HG03064 (cell line): ENCODE results near the gene LSM10.

Experiments used
- ATAC-seq: cut with Tn5 transposase; IDR thresholded peaks from one replicate; pipeline ENCODE4 v1.9.1; 2021; ENCODE audit warnings: low read depth; ENCODE audit not compliant: unreplicated experiment

Gene LSM10

GRCh38 chr1:36411674-36412648 is 14.3 kb upstream of the LSM10 start:
- no peak for ATAC-seq

DNA sequence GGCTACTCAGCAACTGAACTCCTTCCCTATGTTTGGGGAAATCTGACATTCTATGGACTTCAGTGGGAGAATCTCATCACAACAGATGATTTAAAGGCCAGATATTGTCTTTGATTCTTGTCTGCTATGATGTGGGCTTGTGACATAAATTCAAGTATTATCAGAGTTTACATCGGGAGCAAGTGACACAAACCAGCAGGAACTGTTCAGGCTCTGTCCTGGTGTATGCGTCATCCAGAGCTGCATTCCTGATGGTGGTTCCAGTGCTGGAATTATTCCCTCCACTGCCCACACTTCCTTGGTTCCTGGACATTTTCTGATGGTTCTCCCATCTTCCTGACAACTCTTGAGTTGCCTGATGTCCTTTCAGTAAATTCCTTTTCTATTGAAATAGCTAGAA is 10.8 kb upstream of the LSM10 start:
- no peak for ATAC-seq

- no peak for ATAC-seq
Observed at GRCh38 chr1:36406440-36406839, 8.7 kb upstream of the LSM10 start.

DNA sequence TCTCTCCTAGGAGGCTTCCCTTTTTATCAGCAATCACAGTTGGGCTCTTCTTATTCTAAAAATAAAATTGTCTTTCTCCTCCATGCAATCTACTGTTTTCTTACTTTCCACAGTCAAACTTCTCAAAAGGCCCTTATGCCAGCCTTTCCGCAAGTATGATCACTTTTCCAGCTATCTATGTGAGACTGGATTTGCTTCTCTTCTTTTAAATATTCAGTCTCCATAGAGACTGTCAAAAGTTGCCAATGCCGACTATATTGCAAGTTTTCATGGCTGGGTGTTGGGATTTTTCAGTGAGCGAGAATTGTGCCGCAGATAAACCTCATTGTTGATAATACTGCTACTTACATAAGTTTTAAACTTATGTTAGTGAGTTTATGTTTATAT is 4.8 kb upstream of the LSM10 start:
- no peak for ATAC-seq

DNA sequence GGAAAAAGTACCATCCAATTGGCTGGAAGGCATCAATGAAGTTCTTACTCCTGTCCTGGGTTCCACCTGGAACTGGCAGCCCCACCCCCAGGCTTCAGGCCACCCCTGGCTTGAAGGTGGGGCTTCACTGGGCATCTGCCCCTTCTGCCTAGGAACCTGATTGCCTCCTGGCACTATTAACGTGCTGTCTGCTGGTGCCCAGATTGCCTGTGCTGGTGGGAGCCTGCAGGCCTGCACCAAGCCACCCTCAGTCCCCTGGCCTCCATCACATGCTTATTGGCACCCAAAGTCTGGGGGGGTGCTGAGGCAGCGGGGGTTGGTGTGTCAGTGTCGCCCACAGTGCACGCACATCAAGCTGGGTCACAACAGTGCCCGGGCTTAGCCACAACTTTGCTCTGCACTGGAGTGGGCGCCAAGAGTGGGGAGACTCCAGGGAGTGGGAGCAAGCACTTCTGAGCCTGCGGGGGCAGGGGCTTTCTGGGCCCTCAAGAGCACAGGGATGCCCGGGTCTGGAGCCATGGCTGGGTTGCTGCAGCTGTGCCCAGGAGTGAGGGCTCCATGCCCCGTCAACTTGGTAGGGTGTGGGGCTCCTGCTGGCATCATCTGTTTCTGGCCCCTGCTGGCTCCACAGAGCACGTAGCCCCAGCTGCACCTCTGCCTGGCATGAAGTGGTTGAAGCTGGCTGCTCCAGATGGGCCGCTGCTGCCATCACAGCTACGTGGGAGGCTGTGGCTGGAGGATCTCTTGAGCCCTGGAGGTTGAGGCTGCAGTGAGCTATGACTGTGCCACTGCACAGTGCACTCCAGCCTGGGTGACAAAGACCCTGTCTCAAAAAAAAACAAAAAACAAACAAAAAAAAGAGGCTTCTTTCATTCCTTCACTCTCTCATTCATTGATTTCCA is 4.1 kb upstream of the LSM10 start:
- ATAC-seq, result no peak

GRCh38 chr1:36400825-36401601 is 3.3 kb upstream of the LSM10 start:
- ATAC-seq, result peak; percentile 56

- ATAC-seq, result no peak
Observed at GRCh38 chr1:36400514-36400824, 2.8 kb upstream of the LSM10 start.

DNA sequence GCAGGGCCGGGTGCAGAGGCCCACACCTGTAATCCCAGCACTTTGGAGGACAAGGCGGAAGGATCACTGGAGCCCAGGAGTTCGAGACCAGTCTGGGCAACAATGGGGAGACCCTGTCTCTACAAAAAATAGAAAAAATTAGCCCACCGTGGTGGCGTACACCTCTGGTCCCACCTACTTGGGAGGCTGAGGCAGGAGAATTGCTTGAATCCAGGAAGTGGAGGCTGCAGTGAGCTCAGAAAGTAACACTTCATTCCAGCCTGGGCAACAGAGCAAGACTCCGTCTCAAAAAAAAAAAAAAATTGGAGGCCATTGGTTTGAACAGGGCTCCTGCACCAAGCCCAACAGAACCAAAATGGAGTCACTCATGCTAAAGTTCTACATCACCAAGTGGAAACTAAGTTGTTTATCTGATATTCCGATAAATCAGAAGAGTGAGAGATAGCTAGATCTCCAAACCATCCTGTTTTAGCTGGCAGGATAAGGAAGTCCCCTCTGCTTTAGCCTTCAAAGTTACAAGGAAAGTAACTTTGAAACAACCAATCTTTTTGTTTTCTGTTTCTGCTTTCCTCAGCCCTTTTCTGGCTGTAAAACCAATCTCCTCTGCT is 766 bp upstream of the LSM10 start:
- no peak for ATAC-seq

- ATAC-seq, result no peak
Observed at GRCh38 chr1:36397083-36397377, 678 bp downstream of the LSM10 start.

GRCh38 chr1:36396359-36396758 is 1.3 kb downstream of the LSM10 start:
- no peak for ATAC-seq

DNA sequence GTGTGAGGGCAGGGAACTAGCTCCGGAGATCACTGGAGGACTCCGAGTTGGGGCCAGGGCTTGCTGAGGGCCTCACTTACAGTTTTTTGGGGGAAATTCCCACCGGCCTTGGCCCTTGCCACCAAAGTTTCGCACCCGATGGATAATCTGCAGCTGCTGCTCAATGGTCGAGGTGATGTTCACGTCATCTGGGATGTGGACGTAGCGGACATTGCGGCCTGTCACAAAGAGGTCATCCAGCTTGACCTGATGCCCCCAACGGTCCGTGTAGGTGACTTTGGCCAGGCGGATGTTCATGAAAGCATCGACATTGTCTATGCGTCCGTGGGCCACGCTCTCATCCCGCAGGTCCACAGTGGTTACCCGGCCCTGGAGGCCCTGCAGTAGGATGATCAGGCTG is 4.0 kb downstream of the LSM10 start:
- no peak for ATAC-seq

- ATAC-seq, result no peak
Observed at GRCh38 chr1:36392836-36393235, 4.9 kb downstream of the LSM10 start.

GRCh38 chr1:36391271-36391670 is 6.4 kb downstream of the LSM10 start:
- no peak for ATAC-seq

- ATAC-seq, result no peak
Observed at GRCh38 chr1:36390411-36390810, 7.3 kb downstream of the LSM10 start.

DNA sequence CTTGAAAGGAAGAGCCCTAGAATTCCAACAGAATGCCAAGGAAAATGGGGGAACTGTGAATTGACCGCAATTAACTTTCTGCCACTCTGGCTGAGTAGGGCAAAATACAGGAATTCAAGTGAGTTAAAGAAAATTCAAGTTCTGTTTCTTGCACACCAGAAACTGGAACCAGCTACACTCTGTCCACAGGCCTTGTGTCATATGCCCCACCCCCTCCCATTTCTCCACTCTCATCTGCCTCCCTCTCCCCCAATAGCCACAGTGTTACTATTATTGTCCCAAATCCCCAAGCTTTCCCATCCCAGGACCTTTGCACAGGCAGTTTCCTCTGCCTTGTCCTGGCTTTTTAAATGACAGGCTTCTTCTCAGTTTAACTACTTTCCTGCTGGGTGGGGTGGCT is 7.7 kb downstream of the LSM10 start:
- ATAC-seq, result no peak

DNA sequence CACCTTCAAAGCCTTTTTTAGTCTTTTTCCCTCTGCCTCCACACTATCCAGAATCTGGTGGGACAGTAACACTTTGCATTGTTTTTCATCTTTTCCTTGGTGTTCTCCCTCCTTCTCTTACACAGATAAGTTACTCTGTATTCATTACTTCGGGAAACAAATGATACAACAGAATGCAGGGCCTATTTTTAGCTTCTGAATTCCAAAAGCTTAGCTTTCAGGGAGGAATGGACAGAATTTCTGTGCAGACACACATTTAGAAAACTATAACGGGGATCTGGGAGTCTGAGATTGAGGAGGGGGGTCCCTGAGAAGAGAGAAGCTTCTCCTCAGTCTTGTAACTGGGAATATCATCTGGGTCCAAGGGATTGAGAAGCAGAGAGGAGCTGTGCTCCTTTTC is 8.4 kb downstream of the LSM10 start:
- ATAC-seq, result no peak

- no peak for ATAC-seq
Observed at GRCh38 chr1:36387141-36387949, 10.4 kb downstream of the LSM10 start.

GRCh38 chr1:36386265-36387140 is 11.2 kb downstream of the LSM10 start:
- ATAC-seq, result peak; percentile 43
